ENCODE measurements around the gene GALNT14. TPM values are rescaled to one million over a fixed set of nuclear protein-coding genes. Genes with fewer than 3 reads are reported as not detected.

Gene GALNT14
- total and polyA plus RNA-seq, 2 of the 8 experiments (the other 6 are each of a cell fraction or from before 2014, with no cell fraction given), result 13.0 to 13.7 TPM

GRCh38 chr2:30866974-30867373, 271.3 kb downstream of the GALNT14 start:
- Histone ChIP-seq H2AFZ (ENCODE audit: low read length) (no peak overlapping the region), H4K5ac (ENCODE audit: insufficient read length, low read depth, low read length) (no peak overlapping the region), H3K18ac (ENCODE audit: extremely low read depth, low read length) (no peak overlapping the region), H3K79me1 (ENCODE audit: low read depth, low read length) (no peaks in the 10 kb centered on the region), H3K27me3 (replicated peaks in 1 of 4; ENCODE audit: control insufficient read depth in 3 of 4, extremely low read depth in 1 of 4, insufficient read depth in 3 of 4, low read length in 3 of 4) (no peaks in the 10 kb centered on the region; a peak in 1 of 7 replicates), H4K20me1 (replicated peaks in 1 of 2; ENCODE audit: control insufficient read depth in 1 of 2, insufficient read depth in 2 of 2, low read length in 2 of 2) (no peaks in the 10 kb centered on the region), H2BK12ac (ENCODE audit: low read depth, low read length) (no peak overlapping the region), H3K4me1 (replicated peaks in 1 of 4; ENCODE audit: control insufficient read depth in 3 of 4, insufficient read depth in 4 of 4, low read length in 3 of 4) (peaks cover 0 to 5% (median 0%) of the 10 kb centered on the region in 4 experiments; a peak in 2 of 7 replicates), H3K9me3 (ENCODE audit: insufficient read depth in 2 of 2, low read depth in 1 of 2, low read length in 1 of 2) (no peaks in the 10 kb centered on the region), H3K4ac (replicated peaks; ENCODE audit: insufficient read length, low read depth, low read length) (no peak overlapping the region), H3K23me2 (ENCODE audit: low read depth, low read length) (no peaks in the 10 kb centered on the region), H3K56ac (replicated peaks; ENCODE audit: insufficient read length, low read depth, low read length) (no peak overlapping the region), H3K36me3 (ENCODE audit: control insufficient read depth in 2 of 4, insufficient read depth in 4 of 4, low read length in 3 of 4) (no peaks in the 10 kb centered on the region), H2BK15ac (ENCODE audit: low read length) (no peak overlapping the region), H4K91ac (replicated peaks; ENCODE audit: insufficient read length, low read length) (no peak overlapping the region), H2AK5ac (ENCODE audit: low read depth, low read length) (no peak overlapping the region), H3K14ac (ENCODE audit: insufficient read length) (no peak overlapping the region), H3K4me2 (ENCODE audit: insufficient read depth in 1 of 2, low read depth in 2 of 2, low read length in 2 of 2) (no peak overlapping the region), H2BK5ac (ENCODE audit: low read depth, low read length) (no peak overlapping the region), H3K9ac (replicated peaks in 1 of 4; ENCODE audit: extremely low read depth in 1 of 4, low read depth in 3 of 4, low read length in 3 of 4) (no peak overlapping the region), H4K8ac (ENCODE audit: extremely low read depth, insufficient read depth, low read length) (no peak overlapping the region), H3K27ac (ENCODE audit: low read depth, low read length) (no peak overlapping the region), H2BK20ac (ENCODE audit: low read length) (no peak overlapping the region), H2BK120ac (replicated peaks; ENCODE audit: low read depth, low read length) (no peak overlapping the region), H3K79me2 (ENCODE audit: control insufficient read depth in 1 of 2, insufficient read depth in 2 of 2, low read length in 2 of 2) (no peaks in the 10 kb centered on the region), H3K4me3 (ENCODE audit: extremely low read depth in 1 of 4, insufficient read depth in 2 of 4, low read depth in 3 of 4, low read length in 4 of 4) (no peak overlapping the region), H3K23ac (ENCODE audit: insufficient read length) (no peak overlapping the region)
- 89% methylated on average over 5 of the region's 5 CpGs; no CpG with 5 or more reads in 1 of the 2 experiments for WGBS, 2 experiments (ENCODE audit: extremely low coverage in 1 of 2, insufficient coverage in 1 of 2, insufficient read length in 1 of 2, insufficient replicate concordance in 2 of 2, low coverage in 1 of 2, low lambda C conversion rate in 2 of 2, missing lambda C conversion rate in 1 of 2)
- no peak for DNase-seq (ENCODE audit: low read depth in 1 of 2, low spot score in 2 of 2)
- POLR2A ChIA-PET (ENCODE audit: partially characterized antibody), result no interaction called here
- FAIRE-seq, result no peak
- CTCF ChIA-PET (ENCODE audit: partially characterized antibody), result interaction anchor here (0.6 to 8.4 kb wide), 6 partner anchors 15 to 297 kb away, joined by 3 to 167 read pairs (median 3); no protein-coding TSS in a partner anchor
- no peak for TF ChIP-seq ASH2L (IDR thresholded peaks at IDR 0.05; ENCODE audit: low read length)
- TF ChIP-seq CBX8 (IDR thresholded peaks at IDR 0.05; ENCODE audit: borderline replicate concordance, low read depth, low read length), result no peak
- no peak for TF ChIP-seq CHD1 (IDR thresholded peaks at IDR 0.05; ENCODE audit: low read depth, low read length)
- no peak for TF ChIP-seq ATF3 (IDR thresholded peaks at IDR 0.05; ENCODE audit: insufficient read depth, low read depth, low read length)
- TF ChIP-seq RBBP5 (IDR thresholded peaks at IDR 0.05; ENCODE audit: borderline replicate concordance, low read depth, low read length), result no peak
- no peak for TF ChIP-seq MAX (IDR thresholded peaks at IDR 0.05)
- no peak for TF ChIP-seq USF2 (IDR thresholded peaks at IDR 0.05; ENCODE audit: low read length)
- TF ChIP-seq EGR1 (IDR thresholded peaks at IDR 0.05; ENCODE audit: borderline replicate concordance, low read depth, low read length), result no peak
- no peak for TF ChIP-seq CEBPB (IDR thresholded peaks at IDR 0.05; ENCODE audit: low read depth, low read length)
- no peak for TF ChIP-seq RAD21 (IDR thresholded peaks at IDR 0.05 in 1 of 2, conservative IDR thresholded peaks at IDR 0.05 in 1 of 2; ENCODE audit: low read depth in 2 of 2, low read length in 2 of 2)
- no peak for TF ChIP-seq KDM4A (IDR thresholded peaks at IDR 0.05; ENCODE audit: low read depth, low read length, severe bottlenecking)
- TF ChIP-seq KDM5A (IDR thresholded peaks at IDR 0.05; ENCODE audit: low read length), result no peak

Measured in H1 (cell line).